Neuronal stem cell (in vitro differentiated cells): Measurements from ENCODE around the gene CTRB2.

Experiments
- DNase-seq: peaks from one replicate; pipeline ENCODE4 v3.0.0-alpha.2; 2013; ENCODE audit warnings: low spot score
- H2AFZ ChIP-seq: one replicate; pipeline ENCODE4 v1.6.1; 2013; ENCODE audit warnings: mild to moderate bottlenecking, low read length, inconsistent platforms
- H2AK5ac ChIP-seq: 2 replicates; pipeline ENCODE4 v1.6.1; 2013; ENCODE audit warnings: low read depth, mild to moderate bottlenecking, inconsistent platforms, low read length, moderate library complexity, mixed read lengths
- H2BK120ac ChIP-seq: 2 replicates; pipeline ENCODE4 v1.6.1; 2013; ENCODE audit warnings: low read depth, mild to moderate bottlenecking, inconsistent platforms, low read length, moderate library complexity, mixed read lengths
- H2BK12ac ChIP-seq: one replicate; pipeline ENCODE4 v1.6.1; 2013; ENCODE audit warnings: low read length, inconsistent platforms
- H2BK15ac ChIP-seq: 2 replicates; pipeline ENCODE4 v1.6.1; 2013; ENCODE audit warnings: mild to moderate bottlenecking, low read length, inconsistent platforms, mixed read lengths
- H2BK5ac ChIP-seq: one replicate; pipeline ENCODE4 v1.6.1; 2013; ENCODE audit warnings: inconsistent platforms, mild to moderate bottlenecking, low read length, moderate library complexity
- H3K14ac ChIP-seq: one replicate; pipeline ENCODE4 v1.6.1; 2013; ENCODE audit warnings: low read length, inconsistent platforms
- H3K18ac ChIP-seq: 2 replicates; pipeline ENCODE4 v1.6.1; 2013; ENCODE audit warnings: low read length, inconsistent platforms
- H3K23ac ChIP-seq: 2 replicates; pipeline ENCODE4 v1.6.1; 2013; ENCODE audit warnings: low read depth, mild to moderate bottlenecking, mixed read lengths, low read length, inconsistent platforms; ENCODE audit not compliant: poor library complexity
- H3K27ac ChIP-seq: replicated peaks from 3 replicates; pipeline ENCODE4 v1.5.1; 2013; ENCODE audit warnings: low read length, inconsistent platforms
- H3K27me3 ChIP-seq, 3 experiments: 2 replicates each; pipeline ENCODE4 v1.6.1; 2013; ENCODE audit warnings: low read length in 3 of 3, mild to moderate bottlenecking in 2 of 3, inconsistent platforms in 1 of 3, low read depth in 1 of 3, mixed read lengths in 1 of 3, moderate library complexity in 1 of 3; ENCODE audit not compliant: control insufficient read depth in 3 of 3, insufficient read depth in 3 of 3
- H3K36me3 ChIP-seq, 2 donors: replicated peaks in 1 of 2; 2 replicates each; pipeline ENCODE4 v1.6.1; 2013; ENCODE audit warnings: low read length in 2 of 2; ENCODE audit not compliant: control insufficient read depth in 2 of 2, insufficient read depth in 2 of 2
- H3K4ac ChIP-seq: 2 replicates; pipeline ENCODE4 v1.6.1; 2013; ENCODE audit warnings: inconsistent platforms, mild to moderate bottlenecking, low read length, moderate library complexity
- H3K4me1 ChIP-seq, 2 donors: 1 replicate in 1 of 2; 2 replicates in 1 of 2; pipeline ENCODE4 v1.6.1; 2013; ENCODE audit warnings: low read length in 2 of 2, low read depth in 1 of 2; ENCODE audit not compliant: control insufficient read depth in 2 of 2, insufficient read depth in 1 of 2
- H3K4me2 ChIP-seq: one replicate; pipeline ENCODE4 v1.6.1; 2013; ENCODE audit warnings: mild to moderate bottlenecking, low read length, inconsistent platforms; ENCODE audit not compliant: insufficient read depth, poor library complexity, severe bottlenecking
- H3K4me3 ChIP-seq, 2 donors: 2 replicates each; pipeline ENCODE4 v1.5.1; 2013; ENCODE audit warnings: low read length in 2 of 2, mild to moderate bottlenecking in 2 of 2, inconsistent platforms in 1 of 2, moderate library complexity in 1 of 2
- H3K79me1 ChIP-seq: one replicate; pipeline ENCODE4 v1.6.1; 2013; ENCODE audit warnings: low read depth, mild to moderate bottlenecking, inconsistent platforms, low read length, moderate library complexity
- H3K9ac ChIP-seq: one replicate; pipeline ENCODE4 v1.6.1; 2013; ENCODE audit warnings: mild to moderate bottlenecking, low read depth, low read length, inconsistent platforms; ENCODE audit not compliant: poor library complexity
- H3K9me3 ChIP-seq, 2 donors: replicated peaks in 1 of 2; 2 replicates each; pipeline versions ENCODE3 to v1.6.1; 2013; ENCODE audit warnings: low read length in 2 of 2, mild to moderate bottlenecking in 2 of 2, inconsistent platforms in 1 of 2, low read depth in 1 of 2, mixed read lengths in 1 of 2, moderate library complexity in 1 of 2; ENCODE audit not compliant: control insufficient read depth in 2 of 2, insufficient read depth in 1 of 2
- H4K8ac ChIP-seq: one replicate; pipeline ENCODE4 v1.6.1; 2013; ENCODE audit warnings: low read depth, mild to moderate bottlenecking, inconsistent platforms, low read length, moderate library complexity
- H4K91ac ChIP-seq: one replicate; pipeline ENCODE4 v1.6.1; 2013; ENCODE audit warnings: low read length, low read depth, mild to moderate bottlenecking, inconsistent platforms; ENCODE audit not compliant: poor library complexity
- WGBS, 2 donors: extraction: QIAGEN DNeasy Blood & Tissue Kit; methylation state at CpG; one replicate each; pipeline ENCODE4 v1.1.7; 2013; ENCODE audit warnings: missing lambda C conversion rate in 2 of 2, mixed read lengths in 1 of 2; ENCODE audit not compliant: insufficient read length in 2 of 2, insufficient replicate concordance in 1 of 2; ENCODE audit errors: extremely low coverage in 2 of 2; 5-methylcytosine and 5-hydroxymethylcytosine counted together

CTRB2 gene

DNA sequence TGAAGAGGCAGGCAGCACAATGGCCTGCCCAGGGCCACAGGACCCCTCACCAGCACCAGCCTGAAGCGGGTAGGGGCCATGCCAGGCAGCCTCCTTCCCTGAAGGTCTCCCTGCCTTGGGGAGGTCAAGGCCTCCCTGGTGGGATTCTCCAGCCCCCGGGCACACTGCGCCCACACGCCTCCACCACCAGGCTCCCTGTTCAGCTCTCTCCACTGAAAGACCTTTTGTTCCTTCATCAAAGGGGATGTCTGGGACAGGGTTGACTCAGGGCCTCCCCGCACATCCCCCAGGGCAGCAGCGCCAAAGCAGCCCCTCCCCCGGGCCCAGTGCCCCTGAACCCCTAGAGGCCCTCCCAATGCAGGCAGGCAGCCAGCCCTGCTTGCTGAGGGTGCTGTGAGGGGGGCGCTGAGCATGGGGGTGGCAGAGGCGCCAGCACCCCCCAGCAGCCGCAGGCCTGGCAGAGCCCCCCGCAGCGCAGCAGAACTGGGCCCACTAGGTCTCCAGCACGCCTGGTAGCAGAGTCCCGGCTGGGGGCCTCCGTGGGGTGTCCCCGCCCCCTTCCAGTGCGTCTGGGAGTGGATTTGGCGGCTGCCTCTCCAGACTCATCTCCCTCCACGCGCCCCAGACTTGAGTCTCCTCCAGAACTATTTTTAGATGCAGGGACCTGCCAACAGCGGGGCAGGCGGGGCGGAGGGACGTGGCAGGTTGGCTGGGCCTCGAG, 31.3 kb upstream of the CTRB2 start:
- Histone ChIP-seq H4K91ac (peak overlapping the region; percentile 56), H3K27ac (peak overlapping the region; percentile 50), H3K18ac (peak overlapping the region; percentile 74), H2AK5ac (peak overlapping the region; percentile 94), H2AFZ (no peak overlapping the region), H3K36me3 (peaks cover 55 to 98% of the 10 kb centered on the region in 2 donors), H3K4me2 (no peak overlapping the region), H2BK5ac (peak overlapping the region; percentile 82), H3K9me3 (no peaks in the 10 kb centered on the region), H3K9ac (peak overlapping the region; percentile 84), H2BK120ac (no peak overlapping the region), H3K4me3 (no peak overlapping the region), H3K4ac (peak overlapping the region; percentile 89), H2BK12ac (peak overlapping the region; percentile 73), H3K14ac (peak overlapping the region; percentile 97), H2BK15ac (peak overlapping the region; percentile 24), H3K23ac (peak overlapping the region; percentile 96), H4K8ac (no peak overlapping the region), H3K4me1 (peaks cover 11 to 21% of the 10 kb centered on the region in 2 donors), H3K27me3 (peaks cover 0 to 2% (median 0%) of the 10 kb centered on the region in 3 experiments), H3K79me1 (peaks cover 51% of the 10 kb centered on the region)
- no peak for DNase-seq
- no CpG with 5 or more reads among the region's 25 CpGs for WGBS, 2 donors

- H3K27ac ChIP-seq = peak overlapping the region; percentile 9
Measured at GRCh38 chr16:75237398-75238131, 30.6 kb upstream of the CTRB2 start.

GRCh38 chr16:75236736-75237397, 29.9 kb upstream of the CTRB2 start:
- no peak overlapping the region for H2AK5ac ChIP-seq
- H3K4me1 ChIP-seq = peaks cover 11 to 21% of the 10 kb centered on the region in 2 donors
- no peak overlapping the region for H2BK15ac ChIP-seq
- peak overlapping the region; percentile 55 for H3K23ac ChIP-seq
- no peaks in the 10 kb centered on the region for H3K9me3 ChIP-seq
- H3K79me1 ChIP-seq = peaks cover 51% of the 10 kb centered on the region
- no peak overlapping the region for H4K8ac ChIP-seq
- no peak overlapping the region for H4K91ac ChIP-seq
- H2BK5ac ChIP-seq = peak overlapping the region; percentile 82
- no peak overlapping the region for H3K4me3 ChIP-seq
- peaks cover 51 to 95% of the 10 kb centered on the region in 2 donors for H3K36me3 ChIP-seq
- no peak overlapping the region for H2BK12ac ChIP-seq
- no peak overlapping the region for H3K4ac ChIP-seq
- H2BK120ac ChIP-seq = no peak overlapping the region
- no peak overlapping the region for H3K14ac ChIP-seq
- H3K18ac ChIP-seq = no peak overlapping the region
- H2AFZ ChIP-seq = no peak overlapping the region
- no peak overlapping the region for H3K4me2 ChIP-seq
- WGBS, 2 donors = no CpG with 5 or more reads among the region's 28 CpGs
- H3K9ac ChIP-seq = no peak overlapping the region
- H3K27ac ChIP-seq = peak overlapping the region; percentile 10
- H3K27me3 ChIP-seq = peaks cover 0 to 2% (median 0%) of the 10 kb centered on the region in 3 experiments
- DNase-seq = no peak

More at GRCh38 chr16:75237398-75238131, 30.6 kb upstream of the CTRB2 start:
- peaks cover 50% of the 10 kb centered on the region for H3K79me1 ChIP-seq
- H2BK12ac ChIP-seq = no peak overlapping the region
- peak overlapping the region; percentile 96 for H3K23ac ChIP-seq
- peak overlapping the region; percentile 24 for H2BK15ac ChIP-seq
- no peak for DNase-seq
- H3K14ac ChIP-seq = no peak overlapping the region
- H3K4ac ChIP-seq = peak overlapping the region; percentile 37
- no peak overlapping the region for H3K9ac ChIP-seq
- H2AFZ ChIP-seq = no peak overlapping the region
- H3K4me2 ChIP-seq = no peak overlapping the region
- peak overlapping the region; percentile 92 for H2AK5ac ChIP-seq
- H3K4me1 ChIP-seq = peaks cover 11 to 21% of the 10 kb centered on the region in 2 donors
- no peak overlapping the region for H2BK120ac ChIP-seq
- no peak overlapping the region for H4K8ac ChIP-seq
- peak overlapping the region; percentile 56 for H4K91ac ChIP-seq
- no CpG with 5 or more reads among the region's 18 CpGs for WGBS, 2 donors
- H3K18ac ChIP-seq = peak overlapping the region; percentile 50
- no peak overlapping the region for H3K4me3 ChIP-seq
- H3K36me3 ChIP-seq = peaks cover 55 to 98% of the 10 kb centered on the region in 2 donors
- peaks cover 0 to 2% (median 0%) of the 10 kb centered on the region in 3 experiments for H3K27me3 ChIP-seq
- no peaks in the 10 kb centered on the region for H3K9me3 ChIP-seq
- peak overlapping the region; percentile 82 for H2BK5ac ChIP-seq
